HG03442 (cell line): ENCODE measurements around the gene TSHZ2.

ENCODE experiments used
- ATAC-seq: cut with Tn5 transposase; IDR thresholded peaks from one replicate; pipeline ENCODE4 v1.9.1; 2021; ENCODE audit warnings: mild to moderate bottlenecking, moderate library complexity; ENCODE audit not compliant: unreplicated experiment

TSHZ2 gene

DNA sequence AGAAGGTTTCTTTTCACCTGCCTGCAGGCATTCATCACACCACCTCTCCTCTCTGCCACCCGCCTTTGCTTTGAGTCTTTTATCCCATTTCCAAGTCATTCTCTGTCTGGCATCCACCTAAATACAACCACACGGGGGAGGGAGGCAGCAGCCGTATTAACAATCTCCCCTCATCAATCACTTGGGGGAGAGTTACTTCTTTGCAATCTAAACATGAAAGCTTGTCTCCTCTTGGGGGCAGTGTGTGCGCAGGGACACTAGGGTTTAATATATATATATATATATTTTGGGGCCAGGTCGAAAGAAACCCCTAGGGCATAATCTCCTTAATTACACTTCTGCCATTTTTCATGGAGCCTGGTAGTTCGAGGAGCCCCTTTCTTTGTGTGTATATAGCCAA, 214.5 kb downstream of the TSHZ2 start:
- no peak for ATAC-seq

DNA sequence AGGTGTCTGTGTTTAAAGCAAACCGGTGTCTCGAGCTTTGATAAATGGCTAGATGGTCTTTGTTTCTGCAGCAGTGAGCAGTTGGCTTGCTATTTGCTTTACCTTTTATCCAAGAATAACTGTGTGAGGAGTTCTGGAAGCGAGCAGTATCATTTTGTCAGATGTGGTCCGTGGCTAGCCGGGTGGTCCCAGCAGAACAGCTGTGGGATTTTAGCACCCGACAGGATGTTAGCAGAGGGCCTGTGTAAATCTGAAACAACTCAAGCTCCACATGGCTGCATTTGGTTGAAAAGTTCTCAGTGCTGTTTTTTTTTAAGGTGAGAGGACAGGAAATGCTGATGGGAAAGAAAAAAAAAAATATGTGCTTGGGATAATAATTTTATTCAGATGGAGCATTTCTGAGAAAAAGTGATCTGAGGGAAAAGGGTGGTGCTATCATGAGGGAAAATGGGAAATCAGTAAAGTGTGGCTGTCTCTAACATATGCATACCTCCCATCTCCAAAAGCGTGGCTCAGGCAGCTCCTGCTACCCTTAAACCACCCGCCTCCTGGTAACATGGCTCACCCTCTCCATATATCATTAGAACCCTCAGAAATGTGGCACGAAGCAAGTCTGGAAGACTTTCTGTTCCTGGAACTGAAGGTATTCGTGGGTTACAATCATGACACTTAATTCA, 215.4 kb downstream of the TSHZ2 start:
- ATAC-seq = no peak

DNA sequence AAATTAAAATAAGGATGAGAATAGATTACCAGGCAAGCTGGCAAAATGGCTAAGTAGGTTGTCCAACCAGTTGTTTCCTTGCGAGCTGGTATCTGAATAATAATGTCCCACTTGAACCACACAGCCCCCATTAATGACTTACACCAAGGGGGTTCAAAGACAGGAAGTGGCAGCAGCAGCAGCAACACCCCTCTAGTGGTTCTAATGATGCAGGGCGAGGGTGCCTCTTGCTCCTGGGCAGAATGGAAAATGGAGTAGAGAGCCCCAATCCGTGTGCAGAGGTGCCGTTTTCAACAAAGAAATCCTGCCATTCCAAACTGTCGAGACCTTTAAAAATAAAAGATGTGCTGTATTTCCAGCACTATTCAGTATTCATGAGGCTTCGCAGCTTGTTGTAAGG, 218.1 kb downstream of the TSHZ2 start:
- ATAC-seq = no peak

DNA sequence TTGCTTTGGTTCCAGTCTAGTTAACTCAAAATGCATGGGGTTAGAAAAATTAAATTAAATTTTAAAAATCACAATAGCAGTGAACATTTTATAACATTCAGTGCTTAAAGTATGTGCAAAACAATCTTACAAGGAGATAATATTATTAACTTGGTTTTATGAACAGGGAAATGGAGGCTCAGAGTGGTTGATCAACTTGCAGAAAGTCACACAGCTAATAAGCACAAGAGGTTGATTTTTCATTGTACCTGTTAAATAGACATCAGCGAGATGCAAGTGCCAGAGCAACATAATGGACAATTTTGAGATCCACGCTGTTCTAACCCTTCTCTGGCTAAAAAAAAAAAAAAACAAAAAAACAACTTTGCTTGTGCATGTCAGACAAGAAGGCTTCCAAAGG, 219.8 kb downstream of the TSHZ2 start:
- ATAC-seq = no peak

DNA sequence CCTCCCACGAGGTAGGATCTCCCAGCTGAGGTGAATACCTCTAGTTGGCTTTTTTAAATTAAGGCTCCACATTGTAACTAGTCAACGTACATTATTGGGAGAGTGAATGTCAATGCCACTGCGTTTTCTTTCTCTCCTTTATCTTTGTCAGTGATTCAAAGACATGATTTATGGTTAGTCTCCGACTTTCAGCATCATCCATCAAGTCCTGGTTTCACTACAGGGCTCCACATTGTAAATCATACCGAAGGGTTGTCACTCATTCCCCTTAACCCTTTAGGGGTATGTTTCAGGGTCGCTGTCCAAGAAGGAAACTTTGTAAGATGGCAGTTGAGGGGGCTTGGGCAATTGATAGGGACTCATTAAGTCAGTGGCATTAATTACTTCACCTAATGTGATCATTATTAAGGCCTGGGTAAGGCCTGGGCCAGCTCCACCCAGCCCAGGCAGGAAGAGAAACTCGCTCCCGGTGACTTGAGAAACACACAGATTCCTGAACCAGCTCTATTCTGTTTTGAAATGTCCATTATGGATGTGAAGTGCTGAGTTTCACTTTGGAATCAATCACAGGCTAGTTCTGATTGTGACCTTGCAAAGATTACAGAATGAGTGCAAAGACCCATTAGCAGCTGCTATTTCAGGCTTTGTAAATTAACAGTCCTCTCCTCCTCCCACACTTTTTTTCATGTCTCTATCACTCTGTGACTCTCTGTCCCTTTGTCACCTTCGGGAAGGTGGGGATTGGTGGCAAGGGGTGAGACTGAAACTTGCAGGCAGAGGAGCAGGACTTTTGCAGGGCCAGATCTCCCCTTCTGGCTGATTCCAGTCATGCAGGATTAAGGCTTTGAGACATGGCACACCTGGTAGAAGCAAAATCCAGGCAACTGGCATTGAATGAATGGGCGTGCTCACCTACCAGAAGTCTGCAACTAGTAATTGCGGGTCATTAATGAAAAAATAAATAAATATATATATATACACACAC, 222.4 kb downstream of the TSHZ2 start:
- ATAC-seq = no peak

DNA sequence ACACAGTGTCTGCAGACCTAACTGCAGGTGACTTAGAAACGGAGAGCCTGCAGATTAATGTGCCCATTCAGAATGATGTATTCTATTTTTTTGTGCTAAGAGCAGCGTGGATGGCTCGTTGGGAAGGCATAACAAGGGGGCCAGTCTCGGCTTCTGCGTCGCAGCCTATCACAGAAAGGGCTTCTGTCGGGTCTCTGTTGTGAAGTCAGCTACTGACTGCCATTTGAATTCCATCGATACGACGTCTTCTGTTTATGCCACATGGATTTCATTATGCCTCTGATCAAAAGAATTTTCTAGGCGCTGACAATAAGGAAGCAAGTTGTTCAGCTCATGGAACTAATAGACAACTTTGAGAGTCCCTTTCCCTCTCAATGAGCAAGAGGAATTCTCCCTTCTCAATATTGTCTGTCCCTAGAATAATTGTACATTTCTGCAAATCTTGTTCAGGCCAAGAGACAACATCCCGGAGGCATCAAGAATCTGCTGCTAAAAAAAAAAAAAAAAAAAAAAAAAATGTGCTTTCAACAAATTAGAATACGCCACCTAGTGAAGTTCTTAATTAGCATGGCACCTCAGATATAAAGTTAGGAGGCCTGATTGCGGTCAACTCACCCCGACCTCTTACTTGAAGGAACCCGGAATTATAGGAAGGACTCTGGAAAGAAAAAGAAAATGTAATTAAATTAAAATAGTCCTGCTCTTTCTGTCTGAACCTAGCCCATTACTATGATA, 223.9 kb downstream of the TSHZ2 start:
- no peak for ATAC-seq

DNA sequence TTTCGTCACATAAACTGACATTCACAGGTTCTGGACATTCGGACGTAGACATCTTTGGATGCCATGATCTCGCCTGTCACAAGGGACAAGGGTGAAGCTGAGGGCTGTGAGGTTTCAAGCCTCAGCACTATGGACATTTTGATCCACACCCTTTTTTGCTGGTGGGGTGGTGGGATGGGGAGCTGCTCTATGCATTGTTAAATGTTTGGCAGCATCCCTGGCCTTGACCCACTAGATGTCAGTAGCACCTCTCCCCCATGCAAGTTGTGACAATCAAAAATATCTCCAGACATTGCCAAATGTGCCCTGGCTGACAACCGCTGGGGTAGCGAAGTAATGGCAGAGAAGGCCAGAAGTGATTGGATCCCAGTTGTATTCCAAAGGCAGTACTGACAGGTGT, 229.4 kb downstream of the TSHZ2 start:
- no peak for ATAC-seq

DNA sequence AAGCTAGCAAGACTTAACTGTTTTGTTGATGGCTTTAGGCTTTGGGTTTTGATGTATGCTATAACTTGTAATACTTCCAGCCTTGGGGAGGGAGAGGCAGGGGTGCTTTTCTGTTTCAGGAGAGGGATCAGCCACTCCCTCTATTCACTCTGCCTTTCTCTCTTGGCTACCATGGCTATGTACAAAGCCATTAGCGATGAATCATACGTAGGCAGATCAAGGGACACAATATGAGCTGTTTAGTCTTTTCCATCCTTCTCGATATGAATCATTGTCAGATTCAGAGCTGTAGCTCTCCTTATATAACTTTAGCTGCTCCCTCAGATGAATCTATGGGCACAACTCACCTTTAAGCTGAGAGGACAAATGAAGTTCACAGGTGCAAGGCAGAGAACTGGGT, 230.6 kb downstream of the TSHZ2 start:
- no peak for ATAC-seq

DNA sequence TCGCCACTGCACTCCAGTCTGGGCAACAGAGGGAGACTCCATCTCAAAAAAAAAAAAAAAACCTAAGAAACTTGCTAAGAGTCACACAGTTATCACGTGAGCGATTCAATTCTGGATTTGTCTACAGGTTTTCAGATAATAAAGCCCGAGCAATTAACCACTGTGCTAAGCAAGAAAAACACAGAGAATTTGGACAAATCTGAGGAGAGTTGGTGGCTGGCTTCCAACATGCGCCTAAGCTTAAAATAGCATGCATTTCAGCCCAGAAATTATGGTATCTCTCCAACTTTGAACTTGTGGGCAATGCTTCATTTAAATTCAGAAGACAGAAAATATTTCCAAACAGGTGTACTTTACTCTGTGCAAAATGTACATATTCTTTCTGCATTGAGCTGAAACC, 232.9 kb downstream of the TSHZ2 start:
- no peak for ATAC-seq

DNA sequence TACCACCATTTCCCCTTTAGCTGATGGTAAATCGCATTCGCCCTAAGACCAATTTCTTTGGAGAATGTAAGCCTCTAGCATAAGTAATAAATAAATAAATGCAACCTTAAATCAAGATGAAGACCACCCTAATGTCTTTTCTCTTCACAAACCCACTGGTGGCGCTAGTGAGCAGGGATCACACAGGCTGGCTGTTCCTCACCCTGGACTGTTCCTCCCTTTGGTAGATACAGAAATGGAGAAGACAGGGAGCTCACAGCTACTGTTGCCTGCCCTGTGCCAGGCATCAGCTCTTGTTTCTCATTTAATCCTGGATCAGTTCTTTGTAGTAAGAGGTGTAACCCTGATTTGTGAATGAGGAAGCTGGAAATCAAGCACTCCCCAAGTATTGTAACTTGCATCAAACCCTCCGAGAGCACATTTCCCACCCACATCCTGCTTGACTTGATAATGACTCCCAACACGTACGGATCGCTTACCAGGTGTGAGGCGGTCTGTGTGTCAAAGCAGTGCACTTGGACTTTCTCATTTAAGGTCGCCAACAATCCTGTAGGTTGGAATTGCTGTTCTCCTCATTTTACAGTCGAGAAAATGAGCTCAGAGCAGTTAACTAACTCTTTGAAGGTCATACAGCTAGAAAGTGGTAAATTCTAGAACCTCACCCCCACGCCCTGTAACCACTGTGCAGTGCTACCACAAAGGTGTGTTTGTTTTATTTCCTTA, 236.1 kb downstream of the TSHZ2 start:
- no peak for ATAC-seq

DNA sequence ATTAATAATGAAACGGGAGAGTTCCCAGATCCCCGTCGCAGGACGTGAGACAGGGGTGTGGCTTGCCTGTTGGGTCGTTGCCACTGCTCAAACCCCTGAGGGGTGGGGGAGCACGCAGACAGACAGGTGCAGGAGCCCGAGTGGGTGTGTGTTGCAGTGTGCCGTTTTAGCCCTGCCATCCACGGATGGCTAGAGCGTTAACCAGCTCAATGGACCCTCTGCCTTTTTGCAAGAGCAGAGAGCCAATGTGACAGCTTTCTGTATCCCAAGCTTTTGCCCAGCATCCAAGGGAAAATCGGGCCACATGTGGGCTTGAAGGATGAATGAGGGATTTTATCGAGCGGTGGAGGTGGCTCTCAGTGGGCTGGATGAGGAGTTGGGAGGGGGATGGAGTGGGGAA, 237.9 kb downstream of the TSHZ2 start:
- no peak for ATAC-seq

DNA sequence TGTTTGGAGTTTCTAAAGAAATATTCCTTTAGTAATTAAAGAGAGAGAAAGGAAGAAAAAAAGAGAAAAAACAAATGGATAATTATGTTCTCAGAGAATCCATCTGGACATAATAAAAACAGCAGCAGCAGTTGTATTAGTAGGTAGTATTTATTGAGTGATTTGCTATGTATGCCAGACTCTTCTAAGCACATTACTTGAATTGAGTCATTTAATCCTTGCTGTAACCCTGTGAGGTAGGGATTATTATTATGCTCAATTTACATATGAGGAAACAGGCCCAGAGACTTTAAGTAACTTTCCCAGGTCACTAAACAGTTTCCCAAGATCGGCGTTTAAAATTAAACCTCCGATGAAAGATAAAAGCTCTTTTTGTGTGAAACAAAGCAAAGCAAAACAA, 238.8 kb downstream of the TSHZ2 start:
- no peak for ATAC-seq

DNA sequence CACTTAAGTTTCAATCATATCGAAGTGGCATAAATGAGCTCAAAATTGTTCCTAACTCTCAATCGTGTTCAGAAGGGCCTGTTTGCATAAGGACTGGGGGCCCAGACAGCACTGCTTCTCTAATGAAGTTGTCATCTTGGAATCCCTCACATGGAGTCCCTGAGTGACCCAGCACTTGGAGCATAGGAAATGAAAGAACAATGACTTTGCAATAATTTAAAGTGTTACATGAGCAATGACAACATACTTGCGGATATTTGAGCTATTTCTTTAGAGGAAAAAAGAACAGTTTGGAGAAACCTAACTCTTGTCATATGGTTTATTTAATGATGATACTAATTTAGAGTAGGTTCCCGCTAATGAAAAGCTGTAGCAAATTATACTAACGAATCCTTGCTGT, 239.9 kb downstream of the TSHZ2 start:
- ATAC-seq = no peak

DNA sequence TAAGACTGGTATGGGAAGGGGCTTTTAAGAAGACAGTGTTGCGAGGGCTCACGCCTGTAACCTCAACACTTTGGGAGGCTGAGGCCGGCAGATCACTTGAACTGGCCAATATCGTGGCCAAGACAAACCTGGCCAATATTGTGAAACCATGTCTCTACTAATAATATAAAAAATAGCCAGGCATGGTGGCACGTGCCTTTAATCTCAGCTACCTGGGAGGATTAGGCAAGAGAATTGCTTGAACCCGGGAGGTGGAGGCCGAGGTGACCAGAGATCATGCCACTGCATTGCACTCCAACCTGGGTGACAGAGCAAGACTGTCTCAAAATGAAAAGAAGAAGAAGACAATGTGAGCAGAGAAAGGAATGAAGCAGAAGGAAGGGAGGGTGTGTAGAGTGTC, 242.2 kb downstream of the TSHZ2 start:
- ATAC-seq = no peak

DNA sequence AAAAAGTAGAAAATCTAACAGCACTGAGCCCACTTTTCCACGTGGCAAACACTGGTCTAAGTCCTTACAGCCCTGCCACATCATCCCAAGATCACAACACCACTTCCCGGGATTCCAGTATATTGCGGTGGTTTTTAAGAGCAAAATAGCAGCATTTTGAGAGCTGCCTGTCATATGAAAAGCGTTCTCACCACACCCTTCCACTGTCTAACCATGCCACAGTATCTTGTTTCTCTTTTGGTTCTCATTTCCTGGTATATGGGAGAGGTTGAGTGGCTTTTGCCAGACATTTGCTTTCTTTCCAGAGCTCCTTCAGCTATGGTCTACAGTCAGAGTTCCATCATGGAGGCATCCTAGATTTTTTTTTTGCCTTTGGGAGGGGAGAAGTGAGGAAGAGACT, 243.0 kb downstream of the TSHZ2 start:
- no peak for ATAC-seq

DNA sequence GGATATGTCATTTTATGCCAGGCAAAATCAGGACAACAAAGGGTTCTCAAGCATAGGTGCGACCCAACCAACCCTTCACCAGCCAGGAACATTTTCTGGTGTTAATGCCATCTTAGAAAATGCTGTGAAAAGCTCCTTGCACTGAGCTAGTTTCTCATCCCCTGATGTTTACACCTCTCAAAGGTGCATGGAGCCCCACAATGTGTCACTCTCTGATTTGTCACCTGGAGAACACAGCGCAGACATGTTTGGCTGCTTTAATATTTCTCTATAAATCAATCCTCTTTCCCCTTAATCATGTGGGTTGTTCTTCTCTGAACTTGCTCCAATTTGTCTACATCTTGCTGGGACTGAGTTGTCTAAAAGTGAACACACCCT, 244.3 kb downstream of the TSHZ2 start:
- ATAC-seq = no peak

DNA sequence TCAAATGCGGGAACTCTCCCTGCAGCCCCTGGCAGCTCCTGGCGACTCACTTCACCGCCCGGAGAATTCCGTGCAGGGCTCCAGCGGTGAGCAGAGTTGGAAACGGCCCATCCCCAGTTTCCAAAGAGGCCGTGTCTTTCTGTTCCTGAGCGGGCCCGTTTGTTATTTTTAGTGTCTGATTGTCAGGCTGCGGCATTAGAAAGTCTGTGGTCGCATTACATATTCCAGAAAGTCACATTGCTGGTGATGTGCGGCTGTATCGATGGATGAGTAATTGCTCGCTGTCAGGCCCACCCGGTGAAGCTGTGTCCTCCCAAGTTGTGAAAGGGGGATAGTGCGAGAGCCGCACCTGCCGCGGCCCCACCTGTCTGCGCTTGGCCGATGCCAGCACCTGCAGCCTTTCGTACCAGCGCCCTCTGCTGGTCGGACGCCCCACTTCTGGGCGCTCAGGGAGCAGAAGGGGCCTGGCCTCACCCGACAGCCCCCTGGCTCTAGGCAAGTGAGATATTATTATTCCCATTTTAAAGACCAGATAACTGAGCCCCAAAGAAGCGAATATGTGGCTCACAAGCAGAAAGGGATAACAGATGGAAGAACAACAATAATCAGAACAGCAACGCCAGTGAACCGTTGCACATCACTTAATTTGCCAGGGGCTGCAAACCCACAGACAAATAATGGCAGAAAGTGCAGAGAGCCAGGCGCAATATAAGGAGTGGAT, 244.9 kb downstream of the TSHZ2 start:
- no peak for ATAC-seq

DNA sequence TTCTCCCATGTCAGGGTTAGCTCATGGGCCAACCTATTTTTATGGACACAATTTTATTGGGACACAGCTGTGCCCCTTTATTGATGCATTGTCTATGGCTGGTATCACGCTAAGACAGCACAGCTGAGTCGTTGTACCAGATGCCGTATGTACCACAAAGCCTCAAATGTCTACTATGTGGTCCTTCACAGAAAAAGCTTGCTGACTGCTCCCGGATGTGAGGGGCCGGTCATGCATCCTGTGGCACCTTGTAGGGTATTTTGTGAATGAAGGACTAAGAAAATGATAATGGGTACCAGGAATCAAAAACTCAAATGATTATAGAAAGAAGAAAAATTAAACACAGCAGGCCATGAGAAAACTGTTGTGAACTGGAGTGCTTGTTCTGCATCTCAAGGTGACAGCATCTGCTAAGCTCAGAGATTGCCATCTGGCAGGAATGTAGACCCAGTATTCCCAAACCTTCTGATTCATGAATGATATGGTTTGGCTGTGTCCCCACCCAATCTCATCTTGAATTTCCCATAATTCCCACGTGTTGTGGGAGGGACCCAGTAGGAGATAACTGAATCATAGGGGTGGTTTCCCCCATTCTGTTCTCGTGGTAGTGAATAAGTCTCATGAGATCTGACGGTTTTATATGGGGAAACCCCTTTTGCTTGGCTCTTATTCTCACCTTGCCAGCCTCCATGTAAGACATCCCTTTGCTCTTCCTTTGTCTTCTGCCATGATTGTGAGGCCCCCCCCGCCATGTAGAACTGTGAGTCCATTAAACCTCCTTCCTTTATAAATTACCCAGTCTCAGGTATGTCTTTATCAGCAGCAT, 248.5 kb downstream of the TSHZ2 start:
- no peak for ATAC-seq

DNA sequence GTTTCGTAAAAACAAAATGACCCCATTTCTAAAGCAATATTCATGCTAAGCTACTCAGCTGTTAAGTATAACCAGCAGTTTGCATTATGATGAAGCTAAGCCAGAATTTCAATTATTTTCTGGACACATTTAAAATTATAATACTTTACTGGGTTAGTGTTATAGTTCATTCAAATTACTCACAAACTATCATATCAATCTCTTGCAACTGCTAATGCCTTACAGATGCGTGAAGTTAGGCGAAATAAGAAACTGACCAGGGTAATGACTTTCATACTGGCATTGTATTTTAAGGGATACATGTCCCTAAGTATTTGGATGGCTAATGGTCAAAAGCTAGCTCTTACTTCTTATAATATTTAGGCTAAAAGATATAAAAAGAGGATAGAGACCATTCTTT, 249.6 kb downstream of the TSHZ2 start:
- ATAC-seq = no peak

DNA sequence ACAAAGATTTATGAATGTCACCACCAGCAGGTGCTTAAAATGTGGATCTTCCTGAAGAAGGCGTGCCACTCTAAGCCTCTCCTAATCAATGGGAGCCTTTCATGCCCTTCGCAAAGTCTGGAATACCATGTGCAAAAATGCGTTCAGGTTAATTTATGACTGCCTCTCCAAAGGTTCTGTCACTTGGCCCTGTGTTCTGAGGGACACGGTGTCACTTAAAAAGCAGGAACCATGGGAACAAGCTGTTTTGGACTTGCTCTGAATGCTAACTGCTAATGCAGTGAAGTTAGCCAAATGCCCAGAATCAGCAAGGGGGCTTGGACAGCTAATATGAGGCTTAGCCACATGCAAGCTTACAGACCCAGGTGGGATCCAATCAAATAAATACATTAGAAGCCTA, 250.3 kb downstream of the TSHZ2 start:
- ATAC-seq = no peak
